H9 (cell line): Measurements from ENCODE around the gene RADX. TPM values are rescaled to one million over a fixed set of nuclear protein-coding genes. Genes with fewer than 3 reads are reported as not detected.

ENCODE experiments used
- DNase-seq: peaks from one replicate; pipeline ENCODE4 v3.0.0-alpha.2; 2017
- H2AFZ ChIP-seq: one replicate; pipeline ENCODE4 v1.6.1; 2013; ENCODE audit warnings: mild to moderate bottlenecking, low read length, control low read depth, moderate library complexity
- H2AK5ac ChIP-seq: 2 replicates; pipeline ENCODE4 v1.6.1; 2013; ENCODE audit warnings: low read length, control low read depth, mixed read lengths; ENCODE audit not compliant: insufficient read length
- H2BK120ac ChIP-seq: one replicate; pipeline ENCODE4 v1.6.1; 2013; ENCODE audit warnings: low read depth, mild to moderate bottlenecking, low read length, control low read depth, inconsistent platforms; ENCODE audit not compliant: poor library complexity, severe bottlenecking
- H2BK12ac ChIP-seq: 2 replicates; pipeline ENCODE4 v1.6.1; 2013; ENCODE audit warnings: low read length, control low read depth, mixed read lengths, low read depth; ENCODE audit not compliant: insufficient read length
- H2BK15ac ChIP-seq: 2 replicates; pipeline ENCODE4 v1.6.1; 2013; ENCODE audit warnings: low read depth, low read length, control low read depth
- H2BK20ac ChIP-seq: one replicate; pipeline ENCODE4 v1.6.1; 2013; ENCODE audit warnings: low read depth, mild to moderate bottlenecking, low read length, control low read depth, inconsistent platforms; ENCODE audit not compliant: poor library complexity, severe bottlenecking
- H2BK5ac ChIP-seq: 2 replicates; pipeline ENCODE4 v1.6.1; 2013; ENCODE audit warnings: low read length, control low read depth, mixed read lengths; ENCODE audit not compliant: insufficient read length
- H3K14ac ChIP-seq: 2 replicates; pipeline ENCODE4 v1.6.1; 2013; ENCODE audit warnings: low read length, control low read depth; ENCODE audit not compliant: insufficient read depth
- H3K18ac ChIP-seq: 2 replicates; pipeline ENCODE4 v1.6.1; 2013; ENCODE audit warnings: low read depth, mild to moderate bottlenecking, mixed read lengths, low read length, control low read depth; ENCODE audit not compliant: insufficient read length
- H3K23ac ChIP-seq: 2 replicates; pipeline ENCODE4 v1.6.1; 2013; ENCODE audit warnings: low read length, control low read depth, mixed read lengths, low read depth; ENCODE audit not compliant: insufficient read length
- H3K23me2 ChIP-seq: 2 replicates; pipeline ENCODE4 v1.6.1; 2013; ENCODE audit warnings: low read depth, mild to moderate bottlenecking, mixed read lengths, low read length, control low read depth; ENCODE audit not compliant: insufficient read length, poor library complexity, severe bottlenecking
- H3K27ac ChIP-seq: 2 replicates; pipeline ENCODE4 v1.5.1; 2013; ENCODE audit warnings: low read length, control low read depth, mixed read lengths, low read depth; ENCODE audit not compliant: insufficient read length
- H3K27me3 ChIP-seq: 2 replicates; pipeline ENCODE4 v1.6.1; 2013; ENCODE audit warnings: low read length, control low read depth, inconsistent platforms; ENCODE audit not compliant: insufficient read depth
- H3K4ac ChIP-seq: 2 replicates; pipeline ENCODE4 v1.6.1; 2013; ENCODE audit warnings: low read depth, mild to moderate bottlenecking, control low read depth, inconsistent platforms, low read length, moderate library complexity
- H3K4me1 ChIP-seq: 2 replicates; pipeline ENCODE4 v1.6.1; 2013; ENCODE audit warnings: low read length, control low read depth, inconsistent platforms; ENCODE audit not compliant: insufficient read depth
- H3K4me2 ChIP-seq: 2 replicates; pipeline ENCODE4 v1.6.1; 2013; ENCODE audit warnings: low read length, control low read depth, mixed read lengths; ENCODE audit not compliant: insufficient read length, insufficient read depth
- H3K56ac ChIP-seq: 2 replicates; pipeline ENCODE4 v1.6.1; 2013; ENCODE audit warnings: low read depth, mild to moderate bottlenecking, mixed read lengths, low read length, control low read depth; ENCODE audit not compliant: insufficient read length
- H3K79me1 ChIP-seq: 2 replicates; pipeline ENCODE4 v1.6.1; 2013; ENCODE audit warnings: low read depth, mild to moderate bottlenecking, moderate library complexity, low read length, control low read depth, inconsistent platforms; ENCODE audit not compliant: insufficient read depth, poor library complexity, severe bottlenecking
- H3K79me2 ChIP-seq: 2 replicates; pipeline ENCODE4 v1.6.1; 2013; ENCODE audit warnings: low read length, control low read depth, inconsistent platforms; ENCODE audit not compliant: insufficient read depth
- H3K9ac ChIP-seq: 2 replicates; pipeline ENCODE4 v1.6.1; 2013; ENCODE audit warnings: low read length, control low read depth, mixed read lengths; ENCODE audit not compliant: insufficient read length; ENCODE audit errors: extremely low read depth
- H3K9me3 ChIP-seq: one replicate; pipeline ENCODE4 v1.6.1; 2013; ENCODE audit warnings: low read depth, low read length, inconsistent platforms; ENCODE audit not compliant: control insufficient read depth
- H3T11ph ChIP-seq: one replicate; pipeline ENCODE4 v1.6.1; 2013; ENCODE audit warnings: mild to moderate bottlenecking, low read length, control low read depth, inconsistent platforms
- H4K20me1 ChIP-seq: one replicate; pipeline ENCODE4 v1.6.1; 2013; ENCODE audit not compliant: control insufficient read depth, insufficient read length, insufficient read depth
- H4K5ac ChIP-seq: 2 replicates; pipeline ENCODE4 v1.6.1; 2013; ENCODE audit warnings: low read depth, mild to moderate bottlenecking, mixed read lengths, low read length, control low read depth; ENCODE audit not compliant: insufficient read length
- H4K8ac ChIP-seq: replicated peaks from 2 replicates; pipeline ENCODE4 v1.6.1; 2013; ENCODE audit warnings: low read length, control low read depth, mixed read lengths, low read depth; ENCODE audit not compliant: insufficient read length
- H4K91ac ChIP-seq: 2 replicates; pipeline ENCODE4 v1.6.1; 2013; ENCODE audit warnings: low read depth, mild to moderate bottlenecking, moderate library complexity, mixed read lengths, low read length, control low read depth; ENCODE audit not compliant: insufficient read length
- H3K27ac Mint-ChIP-seq, 3 experiments: 2 replicates in 2 of 3; 3 replicates in 1 of 3; pipeline ENCODE4 v1.8.0; 2020 to 2021; ENCODE audit warnings: mixed read lengths in 3 of 3, mild to moderate bottlenecking in 1 of 3, moderate library complexity in 1 of 3
- H3K27me3 Mint-ChIP-seq: 2 replicates; pipeline ENCODE4 v1.8.0; 2021; ENCODE audit warnings: low read depth, mild to moderate bottlenecking, moderate library complexity, mixed read lengths
- H3K36me3 Mint-ChIP-seq, 3 experiments: 2 replicates in 2 of 3; 3 replicates in 1 of 3; pipeline ENCODE4 v1.8.0; 2020 to 2021; ENCODE audit warnings: low read depth in 3 of 3, mixed read lengths in 3 of 3; ENCODE audit not compliant: insufficient read depth in 1 of 3
- H3K4me1 Mint-ChIP-seq, 2 experiments: 2 replicates each; pipeline ENCODE4 v1.8.0; 2020; ENCODE audit warnings: mixed read lengths in 2 of 2
- H3K4me3 Mint-ChIP-seq, 2 experiments: 2 replicates in 1 of 2; 3 replicates in 1 of 2; pipeline ENCODE4 v1.8.0; 2020 to 2021; ENCODE audit warnings: mild to moderate bottlenecking in 2 of 2, mixed read lengths in 2 of 2, moderate library complexity in 1 of 2
- H3K9me3 Mint-ChIP-seq, 2 experiments: 2 replicates in 1 of 2; 3 replicates in 1 of 2; pipeline ENCODE4 v1.8.0; 2020; ENCODE audit warnings: mild to moderate bottlenecking in 2 of 2, mixed read lengths in 2 of 2, moderate library complexity in 1 of 2
- CTCF ChIP-seq: fragments of 200-600 bp; sonication (generic); conservative IDR thresholded peaks from 3 replicates; pipeline ENCODE4 v1.8.0; 2021; ENCODE audit warnings: antibody characterized with exemption, mild to moderate bottlenecking
- WGBS: extraction: QIAGEN DNeasy Blood & Tissue Kit; methylation state at CpG from one replicate; pipeline ENCODE4 v1.1.7; 2013; ENCODE audit warnings: missing lambda C conversion rate, low lambda C conversion rate, mixed read lengths; ENCODE audit not compliant: insufficient read length; ENCODE audit errors: extremely low coverage; 5-methylcytosine and 5-hydroxymethylcytosine counted together
- total RNA-seq: library from RNA; stranded (reverse); gene quantifications from 2 replicates; pipeline ENCODE4 v1.2.1, GENCODE V29; 2021

RADX gene
- total RNA-seq, 1 experiment from 2014 or later, result 1.5 TPM

- Histone ChIP-seq H2BK5ac (no peak overlapping the region), H3K14ac (no peak overlapping the region), H3K79me2 (no peaks in the 10 kb centered on the region), H2BK120ac (no peak overlapping the region), H3K56ac (no peak overlapping the region), H3K23me2 (no peaks in the 10 kb centered on the region), H3T11ph (no peak overlapping the region), H3K27ac (no peak overlapping the region), H2AK5ac (no peak overlapping the region), H3K9me3 (no peaks in the 10 kb centered on the region), H3K4me2 (no peak overlapping the region), H4K8ac (no peak overlapping the region), H2BK12ac (no peak overlapping the region), H3K23ac (no peak overlapping the region), H2BK20ac (no peak overlapping the region), H4K20me1 (no peaks in the 10 kb centered on the region), H4K5ac (no peak overlapping the region), H2BK15ac (no peak overlapping the region), H3K9ac (no peak overlapping the region), H3K4ac (no peak overlapping the region), H3K4me1 (no peaks in the 10 kb centered on the region), H4K91ac (no peak overlapping the region), H2AFZ (no peak overlapping the region), H3K79me1 (no peaks in the 10 kb centered on the region), H3K18ac (no peak overlapping the region), H3K27me3 (no peaks in the 10 kb centered on the region)
- no peak for DNase-seq
- Mint-ChIP-seq H3K4me1 (no peaks in the 10 kb centered on the region), H3K9me3 (peaks cover 0 to 62% of the 10 kb centered on the region in 2 experiments; a peak in 2 of 5 replicates), H3K36me3 (no peaks in the 10 kb centered on the region), H3K4me3 (no peak overlapping the region), H3K27me3 (peaks cover 2% of the 10 kb centered on the region), H3K27ac (no peak overlapping the region)
- no CpG with 5 or more reads among the region's 1 CpG for WGBS
- TF ChIP-seq CTCF, result no peak
These were observed 90.9 kb downstream of the RADX start for GRCh38 chrX:106702636-106703035.
